ENCODE data around the gene ABCG1.

- TF ChIP-seq CTCF (conservative IDR thresholded peaks at IDR 0.05) (peak; percentile 83), EZH2 (IDR thresholded peaks at IDR 0.05; ENCODE audit: low read depth) (no peak)
These were observed 39.4 kb downstream of the ABCG1 start for GRCh38 chr21:42258150-42258884.
